VCaP (cell line): ENCODE results near the gene RALA.
"Not testable (repeated sequence)": the region's sequence is repeated elsewhere in the genome, so short reads cannot be mapped to it uniquely, and the experiment has no call there.

ENCODE experiments used
- H3K27ac ChIP-seq: fragments of 450-650 bp; 2 replicates; pipeline ENCODE4 v1.5.1; 2017
- TF ChIP-seq, protein P1 (sequence below): fragments of 450-650 bp; conservative IDR thresholded peaks from 2 replicates; pipeline ENCODE4 v1.5.1; 2017; ENCODE audit warnings: mild to moderate bottlenecking, moderate library complexity

The RALA gene

DNA sequence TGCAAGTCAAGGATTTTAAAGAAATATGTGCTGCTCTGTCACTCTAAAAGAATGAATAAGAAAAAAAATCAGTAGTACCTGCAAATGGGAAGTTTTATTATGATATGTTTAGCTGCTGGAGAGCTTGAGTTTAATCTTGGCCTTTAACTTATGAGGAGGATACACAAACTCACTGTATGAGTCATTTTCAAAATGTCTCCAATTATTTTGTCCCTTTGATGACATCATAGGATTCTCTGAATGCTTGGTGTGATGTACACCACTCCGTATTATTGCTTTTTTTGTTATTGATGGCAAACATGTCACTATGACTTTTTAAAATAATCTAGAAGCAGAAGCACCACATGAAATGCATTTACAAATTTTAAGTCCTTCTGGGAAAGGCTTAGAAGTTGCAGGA, 125.8 kb downstream of the RALA start:
- H3K27ac ChIP-seq, result no peak overlapping the region
- TF ChIP-seq, protein P1, sequence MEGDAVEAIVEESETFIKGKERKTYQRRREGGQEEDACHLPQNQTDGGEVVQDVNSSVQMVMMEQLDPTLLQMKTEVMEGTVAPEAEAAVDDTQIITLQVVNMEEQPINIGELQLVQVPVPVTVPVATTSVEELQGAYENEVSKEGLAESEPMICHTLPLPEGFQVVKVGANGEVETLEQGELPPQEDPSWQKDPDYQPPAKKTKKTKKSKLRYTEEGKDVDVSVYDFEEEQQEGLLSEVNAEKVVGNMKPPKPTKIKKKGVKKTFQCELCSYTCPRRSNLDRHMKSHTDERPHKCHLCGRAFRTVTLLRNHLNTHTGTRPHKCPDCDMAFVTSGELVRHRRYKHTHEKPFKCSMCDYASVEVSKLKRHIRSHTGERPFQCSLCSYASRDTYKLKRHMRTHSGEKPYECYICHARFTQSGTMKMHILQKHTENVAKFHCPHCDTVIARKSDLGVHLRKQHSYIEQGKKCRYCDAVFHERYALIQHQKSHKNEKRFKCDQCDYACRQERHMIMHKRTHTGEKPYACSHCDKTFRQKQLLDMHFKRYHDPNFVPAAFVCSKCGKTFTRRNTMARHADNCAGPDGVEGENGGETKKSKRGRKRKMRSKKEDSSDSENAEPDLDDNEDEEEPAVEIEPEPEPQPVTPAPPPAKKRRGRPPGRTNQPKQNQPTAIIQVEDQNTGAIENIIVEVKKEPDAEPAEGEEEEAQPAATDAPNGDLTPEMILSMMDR, result no peak

DNA sequence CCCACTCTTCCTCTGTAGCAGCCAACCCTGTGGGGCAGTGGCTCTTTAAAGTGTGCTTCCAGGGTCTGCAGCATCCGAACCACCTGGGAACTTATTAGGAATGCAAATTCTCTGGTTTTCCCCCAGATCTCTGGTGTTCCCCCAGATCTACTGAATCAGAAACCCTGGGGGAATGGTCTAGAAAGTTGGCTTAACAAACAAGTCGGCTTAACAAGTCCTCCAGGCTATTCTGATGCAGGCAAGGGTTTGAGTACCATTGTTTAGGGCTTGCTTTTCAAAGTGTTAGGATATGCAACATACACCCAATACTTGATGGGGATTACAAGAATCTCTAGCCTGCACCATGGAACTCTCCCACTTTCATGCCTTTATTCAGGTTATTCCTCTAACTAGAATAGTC, 126.3 kb downstream of the RALA start:
- TF ChIP-seq, protein P1, result no peak
- H3K27ac ChIP-seq, result no peak overlapping the region

DNA sequence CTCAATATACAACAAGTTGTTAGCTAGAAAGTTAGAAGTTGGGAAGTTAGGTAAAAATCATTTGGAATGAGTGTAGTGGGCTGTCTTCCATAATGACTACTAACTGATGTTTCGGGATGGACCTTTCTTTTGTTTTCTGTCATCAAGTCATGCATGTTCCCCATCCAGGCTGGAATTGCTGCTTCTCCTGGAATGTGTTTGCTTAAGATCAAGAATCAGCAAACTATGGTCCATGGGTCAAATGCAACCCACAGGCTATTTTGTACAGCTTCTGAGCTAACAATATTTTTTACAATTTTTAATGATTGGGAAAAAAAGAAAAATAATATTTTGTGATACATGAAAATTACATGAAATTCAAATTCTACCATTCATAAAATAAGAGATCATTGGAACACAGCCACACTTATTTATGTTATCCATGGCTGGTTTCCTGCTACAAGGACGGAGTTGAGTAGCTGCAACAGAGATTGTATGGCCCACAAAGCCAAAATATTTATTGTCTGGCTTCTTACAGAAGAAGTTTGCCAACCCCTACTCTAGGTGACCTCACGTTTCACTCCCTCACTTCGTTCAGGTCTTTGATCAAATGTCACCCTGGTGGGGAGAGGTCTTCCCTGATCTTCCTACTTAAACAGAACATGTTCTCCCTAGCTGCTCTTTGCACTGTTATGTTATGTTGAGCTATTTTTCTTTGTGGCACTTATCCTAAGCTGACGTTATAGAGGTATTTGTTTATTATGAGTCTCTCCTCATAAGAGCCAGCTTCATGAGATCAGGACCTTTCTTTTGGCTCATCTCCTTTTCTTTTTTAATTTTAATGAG, 127.1 kb downstream of the RALA start:
- H3K27ac ChIP-seq, result no peak overlapping the region
- TF ChIP-seq, protein P1, result no peak

DNA sequence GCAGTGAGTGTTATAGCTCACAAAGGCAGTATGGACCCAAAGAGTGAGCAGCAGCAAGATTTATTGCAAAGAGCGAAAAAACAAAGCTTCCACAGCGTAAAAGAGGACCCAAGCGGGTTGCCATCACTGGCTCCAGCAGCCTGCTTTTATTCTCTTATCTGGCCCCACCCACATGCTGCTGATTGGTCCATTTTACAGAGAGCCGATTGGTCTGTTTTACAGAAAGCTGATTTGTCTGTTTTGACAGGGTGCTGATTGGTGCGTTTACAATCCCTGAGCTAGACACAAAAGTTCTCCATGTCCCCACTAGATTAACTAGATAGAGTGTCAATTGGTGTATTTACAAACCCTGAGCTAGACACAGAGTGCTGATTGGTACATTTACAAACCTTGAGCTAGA, 129.9 kb downstream of the RALA start:
- not testable (repeated sequence) for H3K27ac ChIP-seq

DNA sequence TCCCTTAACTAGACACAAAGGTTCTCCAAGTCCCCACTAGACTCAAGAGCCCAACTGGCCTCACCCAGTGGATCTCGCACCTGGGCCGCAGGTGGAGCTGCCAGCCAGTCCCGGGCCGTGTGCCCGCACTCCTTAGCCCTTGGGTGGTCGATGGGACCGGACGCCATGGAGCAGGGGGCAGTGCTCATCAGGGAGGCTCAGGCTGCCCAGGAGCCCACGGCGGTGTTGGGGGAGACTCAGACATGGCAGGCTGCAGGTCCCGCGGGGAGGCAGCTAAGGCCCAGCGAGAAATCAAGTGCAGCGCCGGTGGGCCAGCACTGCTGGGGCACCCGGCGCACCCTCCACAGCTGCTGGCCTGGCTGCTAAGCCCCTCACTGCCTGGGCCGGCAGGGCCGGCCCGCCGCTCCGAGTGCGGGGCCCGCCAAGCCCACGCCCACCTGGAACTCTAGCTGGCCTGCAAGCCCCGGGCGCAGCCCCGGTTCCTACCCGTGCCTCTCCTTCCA, 130.5 kb downstream of the RALA start:
- H3K27ac ChIP-seq, result no peak overlapping the region
- TF ChIP-seq, protein P1, result no peak

DNA sequence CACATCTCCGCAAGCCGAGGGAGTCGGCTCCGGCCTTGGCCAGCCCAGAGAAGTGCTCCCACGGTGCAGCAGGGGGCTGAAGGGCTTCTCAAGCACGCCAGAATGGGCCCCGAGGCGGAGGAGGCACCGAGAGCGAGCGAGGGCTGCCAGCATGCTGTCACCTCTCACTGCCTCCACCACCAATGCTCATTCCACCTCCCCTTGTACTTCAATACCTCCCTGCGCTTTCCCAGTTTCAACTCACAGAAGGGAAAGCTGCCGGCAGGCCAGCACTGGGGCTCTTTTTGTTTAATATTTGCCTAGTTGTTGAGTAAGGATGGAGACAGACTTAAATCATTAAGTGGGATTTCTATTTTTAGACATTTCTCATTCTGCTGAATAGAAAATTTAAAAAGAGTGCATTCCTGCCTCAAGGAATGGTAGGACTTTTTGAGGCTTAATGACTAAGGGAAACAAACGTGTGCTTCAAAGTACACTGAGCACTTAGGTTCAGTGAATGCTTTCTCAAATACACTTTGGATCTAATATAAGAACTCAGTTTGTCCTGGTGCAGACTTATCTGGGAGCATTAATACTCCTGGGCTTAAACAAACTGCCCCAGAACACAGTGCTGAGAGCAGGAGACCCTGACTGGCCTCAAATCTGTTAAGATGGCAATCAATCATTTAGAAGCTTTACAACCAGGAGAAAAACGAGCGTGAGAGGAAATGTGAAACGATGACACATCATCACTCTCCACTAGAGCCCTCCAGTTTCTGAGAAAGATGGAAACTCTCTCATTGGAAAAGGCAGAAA, 131.2 kb downstream of the RALA start:
- TF ChIP-seq, protein P1, result no peak
- H3K27ac ChIP-seq, result no peak overlapping the region

DNA sequence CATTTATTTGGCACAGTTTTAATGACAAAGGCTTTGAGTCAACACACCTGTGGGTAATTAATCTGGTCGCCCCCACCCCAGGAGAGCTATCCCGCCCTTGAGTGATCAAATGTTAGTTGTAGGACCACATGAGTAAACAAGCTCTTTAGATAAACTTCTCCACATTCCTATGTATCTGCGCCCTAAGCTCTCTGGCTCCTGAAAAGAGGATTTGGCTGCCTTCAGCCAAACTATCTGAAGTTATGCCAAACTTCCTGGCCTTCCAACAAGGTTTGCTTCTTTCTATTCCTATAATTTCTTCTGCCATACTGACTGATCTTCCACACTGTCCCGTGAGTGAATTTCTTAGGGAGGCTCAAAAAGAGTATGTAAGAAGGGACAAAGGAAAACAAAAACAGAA, 134.2 kb downstream of the RALA start:
- no peak overlapping the region for H3K27ac ChIP-seq

More for the DNA sequence above, 134.2 kb downstream of the RALA start:
- TF ChIP-seq, protein P1, result no peak
